ENCODE measurements around the gene MRPL14. TPM values are rescaled to one million over a fixed set of nuclear protein-coding genes. Genes with fewer than 3 reads are reported as not detected.

The MRPL14 gene
- 62.9 and 65.5 TPM in 2 replicates for total RNA-seq
- long read RNA-seq, transcript MRPL14-201 (3 exons, 959 nt), result major isoform, 16 of 20 reads
- long read RNA-seq, partial matches to known transcripts, result 0 of 20 reads
- long read RNA-seq, other reads (novel, unspliced or antisense), result 4 of 20 reads

GRCh38 chr6:44127186-44128019 is at the start of gene MRPL14, which contains the start of gene TMEM63B:
Gene MRPL14 (minus strand): TSS chr6:44127452. CDS start chr6:44116611, 10,841 bp downstream.
Gene TMEM63B (plus strand): TSS chr6:44127554. CDS start chr6:44134585, 7,031 bp downstream.
- peak within 1 kb of the TSS; percentile 83 for H3K27ac Mint-ChIP-seq (ENCODE audit: unreplicated experiment)
- TF ChIP-seq CTCF (conservative IDR thresholded peaks at IDR 0.05), result no peak
- peaks cover 44% of the 10 kb centered on the region for H3K4me1 Mint-ChIP-seq
- no peaks in the 10 kb centered on the region for H3K9me3 Mint-ChIP-seq
- peak within 1 kb of the TSS; percentile 96 for H3K4me3 Mint-ChIP-seq
- DNase-seq (ENCODE audit: low read depth, low spot score), result peak; percentile 84
- H3K36me3 Mint-ChIP-seq (ENCODE audit: low read depth), result no peaks in the 10 kb centered on the region
- H3K27me3 Mint-ChIP-seq (ENCODE audit: low read depth), result no peaks in the 10 kb centered on the region

DNA sequence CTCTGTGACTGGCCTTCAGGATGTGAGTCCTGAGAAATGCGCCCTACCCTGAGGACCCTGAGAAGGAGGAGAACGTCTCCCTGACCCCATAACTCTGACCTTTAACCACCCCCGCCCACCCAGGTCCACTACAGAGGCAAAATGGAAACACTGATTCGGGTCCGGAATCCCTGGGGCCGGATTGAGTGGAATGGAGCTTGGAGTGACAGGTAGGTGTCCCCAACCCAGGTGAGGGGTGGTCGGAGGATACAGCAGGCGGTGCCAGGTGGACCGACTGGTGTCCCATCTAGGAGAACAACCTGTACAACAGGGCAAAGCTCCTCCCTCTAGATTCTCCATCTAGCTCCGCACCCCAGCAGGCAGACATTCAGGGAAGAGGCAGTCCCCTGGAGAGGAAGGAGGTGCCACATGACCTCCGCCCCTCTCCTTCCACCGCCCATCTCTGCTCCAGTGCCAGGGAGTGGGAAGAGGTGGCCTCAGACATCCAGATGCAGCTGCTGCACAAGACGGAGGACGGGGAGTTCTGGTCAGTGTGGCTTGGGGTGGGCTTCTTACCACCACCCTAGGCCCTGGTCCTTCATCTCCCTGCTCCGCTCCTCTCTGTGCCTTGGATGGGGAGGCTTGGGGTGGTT is 49.0 kb upstream of the MRPL14 start:
- Mint-ChIP-seq H3K9me3 (no peaks in the 10 kb centered on the region), H3K27ac (ENCODE audit: unreplicated experiment) (no peak overlapping the region), H3K4me3 (no peak overlapping the region), H3K36me3 (ENCODE audit: low read depth) (no peaks in the 10 kb centered on the region), H3K27me3 (ENCODE audit: low read depth) (peaks cover 2% of the 10 kb centered on the region), H3K4me1 (peaks cover 12% of the 10 kb centered on the region)
- no peak for DNase-seq (ENCODE audit: low read depth, low spot score)
- TF ChIP-seq CTCF (conservative IDR thresholded peaks at IDR 0.05), result no peak

DNA sequence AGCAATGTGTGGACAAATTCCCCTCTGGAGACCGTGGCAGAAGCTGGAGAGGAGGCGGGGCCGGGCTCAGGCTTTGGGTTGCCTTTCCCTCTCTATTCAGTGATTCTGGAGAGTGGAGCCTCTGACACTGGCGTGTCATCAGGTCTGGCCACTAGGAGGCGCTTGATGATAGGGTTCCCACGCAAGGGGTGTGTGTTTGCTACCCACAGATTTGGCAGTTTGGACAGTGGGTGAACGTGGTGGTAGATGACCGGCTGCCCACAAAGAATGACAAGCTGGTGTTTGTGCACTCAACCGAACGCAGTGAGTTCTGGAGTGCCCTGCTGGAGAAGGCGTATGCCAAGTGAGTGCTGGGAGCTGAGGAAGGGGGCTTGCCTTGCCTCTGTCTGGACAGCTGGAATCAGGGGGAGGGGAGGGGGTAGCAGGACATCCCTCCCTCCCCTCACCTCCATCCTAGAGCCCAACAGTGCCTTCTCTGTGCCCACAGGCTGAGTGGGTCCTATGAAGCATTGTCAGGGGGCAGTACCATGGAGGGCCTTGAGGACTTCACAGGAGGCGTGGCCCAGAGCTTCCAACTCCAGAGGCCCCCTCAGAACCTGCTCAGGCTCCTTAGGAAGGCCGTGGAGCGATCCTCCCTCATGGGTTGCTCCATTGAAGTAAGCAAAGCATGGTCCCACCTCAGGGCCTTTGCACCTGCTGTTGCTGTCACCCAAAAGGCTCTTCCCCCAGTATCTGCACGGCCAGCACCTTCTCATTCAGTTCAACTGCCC is 45.7 kb upstream of the MRPL14 start:
- Mint-ChIP-seq H3K9me3 (no peaks in the 10 kb centered on the region), H3K27ac (ENCODE audit: unreplicated experiment) (peak overlapping the region; percentile 63), H3K36me3 (ENCODE audit: low read depth) (no peaks in the 10 kb centered on the region), H3K4me1 (peaks cover 7% of the 10 kb centered on the region), H3K4me3 (no peak overlapping the region), H3K27me3 (ENCODE audit: low read depth) (peaks cover 9% of the 10 kb centered on the region)
- peak; percentile 90 for TF ChIP-seq CTCF (conservative IDR thresholded peaks at IDR 0.05)
- peak; percentile 88 for DNase-seq (ENCODE audit: low read depth, low spot score)

DNA sequence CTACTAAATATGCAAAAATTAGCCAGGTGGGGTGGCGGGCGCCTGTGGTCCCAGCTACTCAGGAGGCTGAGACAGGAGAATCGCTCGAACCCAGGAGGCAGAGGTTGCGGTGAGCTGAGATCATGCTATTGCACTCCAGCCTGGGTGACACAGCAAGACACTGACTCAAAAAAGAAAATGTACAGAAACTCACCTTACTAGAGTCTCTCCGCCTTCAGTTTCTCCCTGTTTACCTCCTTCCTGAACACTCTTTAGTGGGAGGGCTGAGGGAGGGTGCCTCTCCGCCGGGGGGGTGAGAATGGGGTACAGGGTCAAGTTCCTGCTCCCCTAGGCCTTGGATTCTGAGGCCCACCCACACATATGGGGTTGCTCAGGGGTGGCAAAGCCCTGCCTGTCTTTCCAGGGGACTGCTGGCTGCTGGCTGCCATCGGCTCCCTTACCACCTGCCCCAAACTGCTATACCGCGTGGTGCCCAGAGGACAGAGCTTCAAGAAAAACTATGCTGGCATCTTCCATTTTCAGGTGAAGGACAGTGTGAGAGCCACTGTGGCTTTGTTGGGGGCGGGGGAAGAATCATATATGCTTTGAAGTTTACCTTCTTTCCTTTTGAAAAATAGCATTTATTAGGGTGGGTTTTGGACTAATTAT is 44.8 kb upstream of the MRPL14 start:
- Mint-ChIP-seq H3K9me3 (no peaks in the 10 kb centered on the region), H3K27me3 (ENCODE audit: low read depth) (peaks cover 9% of the 10 kb centered on the region), H3K36me3 (ENCODE audit: low read depth) (no peaks in the 10 kb centered on the region), H3K27ac (ENCODE audit: unreplicated experiment) (no peak overlapping the region), H3K4me1 (peaks cover 6% of the 10 kb centered on the region), H3K4me3 (no peak overlapping the region)
- TF ChIP-seq CTCF (conservative IDR thresholded peaks at IDR 0.05), result no peak
- DNase-seq (ENCODE audit: low read depth, low spot score), result no peak
